Activated naive CD4-positive, alpha-beta T cell (primary cell): ENCODE data around the gene EBF3.
A peak's percentile ranks its signal among the peaks of the same experiment; 100 is the strongest.

Source experiments
- DNase-seq, 4 experiments: peaks; one replicate each; lab custom pipeline; 2025; lab: John Stamatoyannopoulos, UW

The EBF3 gene

GRCh38 chr10:129963641-129964501 lies at the start of gene EBF3:
TSS of gene EBF3 (minus strand) at chr10:129964274. CDS start at chr10:129963768, 506 bp downstream.
- peak in 1 of 4 experiments; percentile 24 for DNase-seq

- no peak for DNase-seq
Observed at GRCh38 chr10:130013335-130014262, 49.5 kb upstream of the EBF3 start.

- DNase-seq: no peak
Observed at GRCh38 chr10:130012129-130012528, 48.1 kb upstream of the EBF3 start.

- no peak for DNase-seq
Observed at GRCh38 chr10:130010653-130011052, 46.6 kb upstream of the EBF3 start.

- no peak for DNase-seq
Observed at GRCh38 chr10:130009228-130009627, 45.2 kb upstream of the EBF3 start.

- DNase-seq: no peak
Observed at GRCh38 chr10:130003787-130004613, 39.9 kb upstream of the EBF3 start.

GRCh38 chr10:130003166-130003565 lies 39.1 kb upstream of the EBF3 start:
- no peak for DNase-seq

- DNase-seq: no peak
Observed at GRCh38 chr10:130002606-130003005, 38.5 kb upstream of the EBF3 start.

- no peak for DNase-seq
Observed at GRCh38 chr10:130000918-130001317, 36.8 kb upstream of the EBF3 start.

GRCh38 chr10:129999140-129999539 lies 35.1 kb upstream of the EBF3 start:
- no peak for DNase-seq

GRCh38 chr10:129993621-129994020 lies 29.5 kb upstream of the EBF3 start:
- no peak for DNase-seq

GRCh38 chr10:129992356-129992755 lies 28.3 kb upstream of the EBF3 start:
- DNase-seq: no peak

GRCh38 chr10:129982825-129983224 lies 18.8 kb upstream of the EBF3 start:
- no peak for DNase-seq

GRCh38 chr10:129978980-129979379 lies 14.9 kb upstream of the EBF3 start:
- no peak for DNase-seq

- no peak for DNase-seq
Observed at GRCh38 chr10:129978322-129978721, 14.2 kb upstream of the EBF3 start.

GRCh38 chr10:129977794-129978193 lies 13.7 kb upstream of the EBF3 start:
- DNase-seq: no peak

GRCh38 chr10:129973674-129974059 lies 9.6 kb upstream of the EBF3 start:
- no peak for DNase-seq

GRCh38 chr10:129972966-129973673 lies 9.0 kb upstream of the EBF3 start:
- no peak for DNase-seq

GRCh38 chr10:129972145-129972965 lies 8.3 kb upstream of the EBF3 start:
- DNase-seq: no peak

- DNase-seq: no peak
Observed at GRCh38 chr10:129971381-129972144, 7.5 kb upstream of the EBF3 start.
